GM23338 (cell line): ENCODE measurements around the gene HEPACAM2. TPM values are rescaled to one million over a fixed set of nuclear protein-coding genes. Genes with fewer than 3 reads are reported as not detected.

Experiments used
- ATAC-seq: fragments of 200-7000 bp; cut with Tn5 transposase; 3 replicates; pipeline ENCODE4 v1.9.1; 2020
- DNase-seq: peaks from one replicate; pipeline ENCODE4 v3.0.0-alpha.2; 2015; ENCODE audit warnings: low spot score
- H2AFZ ChIP-seq: fragments of 200-600 bp; sonication (generic); 2 replicates; pipeline ENCODE4 v1.8.0; 2016; ENCODE audit warnings: antibody characterized with exemption, mild to moderate bottlenecking, moderate library complexity
- H3F3A ChIP-seq: fragments of 200-600 bp; sonication (generic); replicated peaks from 2 replicates; pipeline ENCODE4 v1.8.0; 2017; ENCODE audit warnings: antibody characterized with exemption, mixed run types, low read depth
- H3K27ac ChIP-seq: fragments of 200-600 bp; sonication (generic); 2 replicates; pipeline ENCODE4 v1.6.1; 2016; ENCODE audit warnings: low read depth
- H3K27me3 ChIP-seq: fragments of 200-600 bp; sonication (generic); 2 replicates; pipeline ENCODE4 v1.8.0; 2016; ENCODE audit warnings: mild to moderate bottlenecking, mixed run types, moderate library complexity; ENCODE audit not compliant: insufficient read depth
- H3K36me3 ChIP-seq: fragments of 200-600 bp; sonication (generic); 2 replicates; pipeline ENCODE4 v1.8.0; 2016; ENCODE audit warnings: mild to moderate bottlenecking; ENCODE audit not compliant: insufficient read depth
- H3K4me1 ChIP-seq: fragments of 200-600 bp; sonication (generic); 2 replicates; pipeline ENCODE4 v1.8.0; 2016; ENCODE audit warnings: mild to moderate bottlenecking, moderate library complexity; ENCODE audit not compliant: insufficient read depth
- H3K4me2 ChIP-seq: fragments of 200-600 bp; sonication (generic); 2 replicates; pipeline ENCODE4 v1.7.1; 2017; ENCODE audit warnings: mixed run types
- H3K4me3 ChIP-seq: fragments of 200-600 bp; sonication (generic); 2 replicates; pipeline ENCODE4 v1.6.1; 2016; ENCODE audit warnings: mixed run types
- H3K79me2 ChIP-seq: fragments of 200-600 bp; sonication (generic); replicated peaks from 2 replicates; pipeline ENCODE4 v1.8.0; 2017; ENCODE audit warnings: mild to moderate bottlenecking; ENCODE audit not compliant: insufficient read depth
- H3K9me2 ChIP-seq: fragments of 200-600 bp; sonication (generic); 2 replicates; pipeline ENCODE4 v1.8.0; 2017; ENCODE audit not compliant: insufficient read depth
- H4K20me1 ChIP-seq: fragments of 200-600 bp; sonication (generic); replicated peaks from 2 replicates; pipeline ENCODE4 v1.8.0; 2017; ENCODE audit warnings: mild to moderate bottlenecking; ENCODE audit not compliant: insufficient read depth
- H3K27ac Mint-ChIP-seq: 2 replicates; pipeline ENCODE4 v1.8.0; 2020; ENCODE audit warnings: inconsistent platforms, mild to moderate bottlenecking, moderate library complexity, mixed read lengths
- H3K27me3 Mint-ChIP-seq: 3 replicates; pipeline ENCODE4 v1.8.0; 2022; ENCODE audit warnings: low read depth, mild to moderate bottlenecking, moderate library complexity, mixed read lengths, inconsistent platforms; ENCODE audit not compliant: insufficient read depth, poor library complexity
- H3K36me3 Mint-ChIP-seq: 3 replicates; pipeline ENCODE4 v1.8.0; 2021; ENCODE audit warnings: low read depth, mild to moderate bottlenecking, inconsistent platforms, moderate library complexity, mixed read lengths
- H3K4me1 Mint-ChIP-seq: 3 replicates; pipeline ENCODE4 v1.8.0; 2020; ENCODE audit warnings: mild to moderate bottlenecking, inconsistent platforms, mixed read lengths
- H3K4me3 Mint-ChIP-seq: 3 replicates; pipeline ENCODE4 v1.8.0; 2021; ENCODE audit warnings: moderate library complexity, mild to moderate bottlenecking, inconsistent platforms, mixed read lengths
- H3K9me3 Mint-ChIP-seq: 3 replicates; pipeline ENCODE4 v1.8.0; 2020; ENCODE audit warnings: moderate library complexity, mild to moderate bottlenecking, inconsistent platforms, mixed read lengths
- CREB1 ChIP-seq: fragments of 250-450 bp; sonication (Bioruptor Pico); IDR thresholded peaks from 2 replicates; pipeline ENCODE4 v1.5.0; 2020; ENCODE audit warnings: low read depth, mild to moderate bottlenecking, moderate library complexity
- CTCF ChIP-seq, 2 experiments: fragments of 200-600 bp in 1 of 2; sonication (generic) in 1 of 2; conservative IDR thresholded peaks; 2 replicates each; pipeline versions ENCODE4 v1.5.1 to v1.6.1; 2016 to 2017; ENCODE audit warnings: antibody characterized with exemption in 2 of 2, low read depth in 2 of 2, mild to moderate bottlenecking in 2 of 2, moderate library complexity in 1 of 2
- EZH2 ChIP-seq: fragments of 200-600 bp; sonication (generic); IDR thresholded peaks from one replicate; pipeline ENCODE4 v1.8.0; 2017; ENCODE audit warnings: antibody characterized with exemption, mild to moderate bottlenecking, low read depth; ENCODE audit not compliant: unreplicated experiment
- EZH2phosphoT487 ChIP-seq: fragments of 200-600 bp; sonication (generic); IDR thresholded peaks from one replicate; pipeline ENCODE4 v1.8.1; 2018; ENCODE audit warnings: antibody characterized with exemption; ENCODE audit not compliant: unreplicated experiment
- JUNB ChIP-seq: IDR thresholded peaks from one replicate; pipeline ENCODE4 v1.6.1; 2016; ENCODE audit warnings: antibody characterized with exemption; ENCODE audit not compliant: unreplicated experiment
- NANOG ChIP-seq: IDR thresholded peaks from 2 replicates; pipeline ENCODE4 v1.6.1; 2016; ENCODE audit warnings: antibody characterized with exemption, borderline replicate concordance
- POLR2AphosphoS5 ChIP-seq: IDR thresholded peaks from 2 replicates; pipeline ENCODE4 v1.6.1; 2016; ENCODE audit warnings: antibody characterized with exemption, low read depth
- REST ChIP-seq: IDR thresholded peaks from one replicate; pipeline ENCODE4 v1.6.1; 2018; ENCODE audit warnings: antibody characterized with exemption; ENCODE audit not compliant: unreplicated experiment
- STAT1 ChIP-seq: IDR thresholded peaks from one replicate; pipeline ENCODE4 v1.6.1; 2016; ENCODE audit warnings: antibody characterized with exemption; ENCODE audit not compliant: unreplicated experiment
- ZNF114 ChIP-seq: fragments of 250-450 bp; sonication (Bioruptor Pico); IDR thresholded peaks from 2 replicates; pipeline ENCODE4 v1.5.0; 2020; ENCODE audit warnings: mild to moderate bottlenecking, moderate library complexity
- ZNF331 ChIP-seq: fragments of 250-450 bp; sonication (Bioruptor Pico); IDR thresholded peaks from 2 replicates; pipeline ENCODE4 v1.5.0; 2020; ENCODE audit warnings: low read depth, mild to moderate bottlenecking, moderate library complexity
- polyA plus RNA-seq: library from polyadenylated mRNA; unstranded; fragments of >200 nt; fragmentation: Nextera tagmentation; extraction: Ambion mirVana; gene quantifications from 2 replicates; pipeline ENCODE4 v1.2.1, GENCODE V29; 2016
- total RNA-seq: library from RNA; depleted of rRNA; stranded (reverse); fragments of >200 nt; shearing (Covaris generic); gene quantifications from 2 replicates; pipeline ENCODE4 v1.2.3, GENCODE V29; 2014
- TF ChIP-seq, protein P1 (sequence below): fragments of 250-450 bp; sonication (Bioruptor Pico); IDR thresholded peaks from 2 replicates; pipeline ENCODE4 v1.5.0; 2020; ENCODE audit warnings: mild to moderate bottlenecking, moderate library complexity
- TF ChIP-seq, protein P2 (sequence below): IDR thresholded peaks from 2 replicates; pipeline ENCODE4 v1.6.1; 2016; ENCODE audit warnings: antibody characterized with exemption

HEPACAM2 gene
- total and polyA plus RNA-seq, 2 experiments from 2014 or later = not detected

DNA sequence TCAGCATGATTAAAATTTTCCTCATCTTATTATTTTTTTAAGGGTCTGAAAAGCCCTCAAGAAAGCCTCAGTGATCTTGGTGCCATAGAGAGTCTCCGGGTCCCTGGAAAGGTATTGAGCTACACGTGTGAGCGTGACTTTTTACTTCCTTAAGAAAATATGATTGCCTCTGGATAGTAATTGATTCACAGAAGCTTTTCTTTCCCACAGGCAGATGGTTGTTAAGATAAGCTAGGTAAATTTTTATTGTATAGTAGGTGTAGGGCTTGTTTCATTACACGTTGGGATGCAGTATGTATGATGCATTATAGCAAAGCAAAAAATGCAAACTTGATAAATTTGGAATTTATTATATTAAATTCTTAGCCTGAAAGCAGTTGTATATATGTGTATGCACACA is 13.6 kb upstream of the HEPACAM2 start:
- H3K4me2 ChIP-seq = no peak overlapping the region

More for the DNA sequence above, 13.6 kb upstream of the HEPACAM2 start:
- Mint-ChIP-seq H3K9me3 (no peaks in the 10 kb centered on the region), H3K27ac (no peak overlapping the region), H3K4me1 (no peaks in the 10 kb centered on the region), H3K36me3 (no peaks in the 10 kb centered on the region), H3K4me3 (no peak overlapping the region), H3K27me3 (no peaks in the 10 kb centered on the region)
- no peak overlapping the region for H3K27ac ChIP-seq
- H3K4me3 ChIP-seq = no peak overlapping the region
- TF ChIP-seq REST = no peak
- TF ChIP-seq ZNF114 (CRISPR knock-in tag) = no peak
- no peak for TF ChIP-seq CTCF (conservative IDR thresholded peaks at IDR 0.05; ENCODE audit: low read depth in 2 of 2)
- TF ChIP-seq EZH2phosphoT487 = no peak
- no peak for TF ChIP-seq STAT1
- TF ChIP-seq, protein P1, sequence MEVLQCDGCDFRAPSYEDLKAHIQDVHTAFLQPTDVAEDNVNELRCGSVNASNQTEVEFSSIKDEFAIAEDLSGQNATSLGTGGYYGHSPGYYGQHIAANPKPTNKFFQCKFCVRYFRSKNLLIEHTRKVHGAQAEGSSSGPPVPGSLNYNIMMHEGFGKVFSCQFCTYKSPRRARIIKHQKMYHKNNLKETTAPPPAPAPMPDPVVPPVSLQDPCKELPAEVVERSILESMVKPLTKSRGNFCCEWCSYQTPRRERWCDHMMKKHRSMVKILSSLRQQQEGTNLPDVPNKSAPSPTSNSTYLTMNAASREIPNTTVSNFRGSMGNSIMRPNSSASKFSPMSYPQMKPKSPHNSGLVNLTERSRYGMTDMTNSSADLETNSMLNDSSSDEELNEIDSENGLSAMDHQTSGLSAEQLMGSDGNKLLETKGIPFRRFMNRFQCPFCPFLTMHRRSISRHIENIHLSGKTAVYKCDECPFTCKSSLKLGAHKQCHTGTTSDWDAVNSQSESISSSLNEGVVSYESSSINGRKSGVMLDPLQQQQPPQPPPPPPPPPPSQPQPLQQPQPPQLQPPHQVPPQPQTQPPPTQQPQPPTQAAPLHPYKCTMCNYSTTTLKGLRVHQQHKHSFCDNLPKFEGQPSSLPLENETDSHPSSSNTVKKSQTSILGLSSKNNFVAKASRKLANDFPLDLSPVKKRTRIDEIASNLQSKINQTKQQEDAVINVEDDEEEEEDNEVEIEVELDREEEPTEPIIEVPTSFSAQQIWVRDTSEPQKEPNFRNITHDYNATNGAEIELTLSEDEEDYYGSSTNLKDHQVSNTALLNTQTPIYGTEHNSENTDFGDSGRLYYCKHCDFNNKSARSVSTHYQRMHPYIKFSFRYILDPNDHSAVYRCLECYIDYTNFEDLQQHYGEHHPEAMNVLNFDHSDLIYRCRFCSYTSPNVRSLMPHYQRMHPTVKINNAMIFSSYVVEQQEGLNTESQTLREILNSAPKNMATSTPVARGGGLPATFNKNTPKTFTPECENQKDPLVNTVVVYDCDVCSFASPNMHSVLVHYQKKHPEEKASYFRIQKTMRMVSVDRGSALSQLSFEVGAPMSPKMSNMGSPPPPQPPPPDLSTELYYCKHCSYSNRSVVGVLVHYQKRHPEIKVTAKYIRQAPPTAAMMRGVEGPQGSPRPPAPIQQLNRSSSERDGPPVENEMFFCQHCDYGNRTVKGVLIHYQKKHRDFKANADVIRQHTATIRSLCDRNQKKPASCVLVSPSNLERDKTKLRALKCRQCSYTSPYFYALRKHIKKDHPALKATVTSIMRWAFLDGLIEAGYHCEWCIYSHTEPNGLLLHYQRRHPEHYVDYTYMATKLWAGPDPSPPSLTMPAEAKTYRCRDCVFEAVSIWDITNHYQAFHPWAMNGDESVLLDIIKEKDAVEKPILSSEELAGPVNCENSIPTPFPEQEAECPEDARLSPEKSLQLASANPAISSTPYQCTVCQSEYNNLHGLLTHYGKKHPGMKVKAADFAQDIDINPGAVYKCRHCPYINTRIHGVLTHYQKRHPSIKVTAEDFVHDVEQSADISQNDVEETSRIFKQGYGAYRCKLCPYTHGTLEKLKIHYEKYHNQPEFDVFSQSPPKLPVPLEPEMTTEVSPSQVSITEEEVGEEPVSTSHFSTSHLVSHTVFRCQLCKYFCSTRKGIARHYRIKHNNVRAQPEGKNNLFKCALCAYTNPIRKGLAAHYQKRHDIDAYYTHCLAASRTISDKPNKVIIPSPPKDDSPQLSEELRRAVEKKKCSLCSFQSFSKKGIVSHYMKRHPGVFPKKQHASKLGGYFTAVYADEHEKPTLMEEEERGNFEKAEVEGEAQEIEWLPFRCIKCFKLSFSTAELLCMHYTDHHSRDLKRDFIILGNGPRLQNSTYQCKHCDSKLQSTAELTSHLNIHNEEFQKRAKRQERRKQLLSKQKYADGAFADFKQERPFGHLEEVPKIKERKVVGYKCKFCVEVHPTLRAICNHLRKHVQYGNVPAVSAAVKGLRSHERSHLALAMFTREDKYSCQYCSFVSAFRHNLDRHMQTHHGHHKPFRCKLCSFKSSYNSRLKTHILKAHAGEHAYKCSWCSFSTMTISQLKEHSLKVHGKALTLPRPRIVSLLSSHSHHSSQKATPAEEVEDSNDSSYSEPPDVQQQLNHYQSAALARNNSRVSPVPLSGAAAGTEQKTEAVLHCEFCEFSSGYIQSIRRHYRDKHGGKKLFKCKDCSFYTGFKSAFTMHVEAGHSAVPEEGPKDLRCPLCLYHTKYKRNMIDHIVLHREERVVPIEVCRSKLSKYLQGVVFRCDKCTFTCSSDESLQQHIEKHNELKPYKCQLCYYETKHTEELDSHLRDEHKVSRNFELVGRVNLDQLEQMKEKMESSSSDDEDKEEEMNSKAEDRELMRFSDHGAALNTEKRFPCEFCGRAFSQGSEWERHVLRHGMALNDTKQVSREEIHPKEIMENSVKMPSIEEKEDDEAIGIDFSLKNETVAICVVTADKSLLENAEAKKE (CRISPR knock-in tag) = no peak
- TF ChIP-seq, protein P2, sequence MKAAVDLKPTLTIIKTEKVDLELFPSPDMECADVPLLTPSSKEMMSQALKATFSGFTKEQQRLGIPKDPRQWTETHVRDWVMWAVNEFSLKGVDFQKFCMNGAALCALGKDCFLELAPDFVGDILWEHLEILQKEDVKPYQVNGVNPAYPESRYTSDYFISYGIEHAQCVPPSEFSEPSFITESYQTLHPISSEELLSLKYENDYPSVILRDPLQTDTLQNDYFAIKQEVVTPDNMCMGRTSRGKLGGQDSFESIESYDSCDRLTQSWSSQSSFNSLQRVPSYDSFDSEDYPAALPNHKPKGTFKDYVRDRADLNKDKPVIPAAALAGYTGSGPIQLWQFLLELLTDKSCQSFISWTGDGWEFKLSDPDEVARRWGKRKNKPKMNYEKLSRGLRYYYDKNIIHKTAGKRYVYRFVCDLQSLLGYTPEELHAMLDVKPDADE = no peak
- no peak for TF ChIP-seq JUNB
- no peak for TF ChIP-seq POLR2AphosphoS5
- TF ChIP-seq EZH2 = no peak
- no peak for TF ChIP-seq NANOG
- TF ChIP-seq CREB1 (CRISPR knock-in tag) = no peak
- TF ChIP-seq ZNF331 (CRISPR knock-in tag) = no peak
- no peak for DNase-seq
- H3K4me1 ChIP-seq = no peaks in the 10 kb centered on the region
- H3K36me3 ChIP-seq = no peaks in the 10 kb centered on the region
- no peak overlapping the region for H2AFZ ChIP-seq
- H3K9me2 ChIP-seq = no peaks in the 10 kb centered on the region
- H3F3A ChIP-seq = no peaks in the 10 kb centered on the region
- H3K27me3 ChIP-seq = no peaks in the 10 kb centered on the region
- no peaks in the 10 kb centered on the region for H4K20me1 ChIP-seq
- H3K79me2 ChIP-seq = peaks cover 6% of the 10 kb centered on the region; the same call in 1 of the 2 replicates
- ATAC-seq = no peak
